CD4-positive, alpha-beta T cell treated with Interferon gamma for 1 hour (primary cell): ENCODE results near the gene SIK2.
"Not testable (repeated sequence)": the region's sequence is repeated elsewhere in the genome, so short reads cannot be mapped to it uniquely, and the experiment has no call there.

Experiments
- DNase-seq: peaks from one replicate; pipeline ENCODE4 v3.0.0-alpha.2; 2020

Gene SIK2

GRCh38 chr11:111629499-111629898 lies 27.2 kb downstream of the SIK2 start:
- DNase-seq = no peak

GRCh38 chr11:111631024-111631665 lies 28.9 kb downstream of the SIK2 start:
- DNase-seq = no peak

- DNase-seq = no peak
These were observed 29.4 kb downstream of the SIK2 start for GRCh38 chr11:111631666-111632039.

- DNase-seq = no peak
These were observed 30.4 kb downstream of the SIK2 start for GRCh38 chr11:111632516-111633220.

GRCh38 chr11:111633248-111633647 lies 31.0 kb downstream of the SIK2 start:
- DNase-seq = no peak

- no peak for DNase-seq
These were observed 31.6 kb downstream of the SIK2 start for GRCh38 chr11:111633756-111634362.

GRCh38 chr11:111634981-111635705 lies 32.9 kb downstream of the SIK2 start:
- no peak for DNase-seq

GRCh38 chr11:111635706-111636045 lies 33.4 kb downstream of the SIK2 start:
- DNase-seq = no peak

GRCh38 chr11:111637885-111638284 lies 35.6 kb downstream of the SIK2 start:
- no peak for DNase-seq

GRCh38 chr11:111639226-111639925 lies 37.1 kb downstream of the SIK2 start:
- no peak for DNase-seq

GRCh38 chr11:111641339-111642015 lies 39.2 kb downstream of the SIK2 start:
- no peak for DNase-seq

GRCh38 chr11:111642542-111642941 lies 40.3 kb downstream of the SIK2 start:
- DNase-seq = no peak

- no peak for DNase-seq
These were observed 42.7 kb downstream of the SIK2 start for GRCh38 chr11:111644922-111645321.

- DNase-seq = no peak
These were observed 43.5 kb downstream of the SIK2 start for GRCh38 chr11:111645657-111646316.

GRCh38 chr11:111651336-111651735 lies 49.1 kb downstream of the SIK2 start:
- not testable (repeated sequence) for DNase-seq

- no peak for DNase-seq
These were observed 49.9 kb downstream of the SIK2 start for GRCh38 chr11:111652184-111652583.

- no peak for DNase-seq
These were observed 52.4 kb downstream of the SIK2 start for GRCh38 chr11:111654601-111655000.

- no peak for DNase-seq
These were observed 53.7 kb downstream of the SIK2 start for GRCh38 chr11:111655924-111656323.

- not testable (repeated sequence) for DNase-seq
These were observed 55.7 kb downstream of the SIK2 start for GRCh38 chr11:111657905-111658304.

- DNase-seq = not testable (repeated sequence)
These were observed 56.2 kb downstream of the SIK2 start for GRCh38 chr11:111658493-111658892.

- DNase-seq = no peak
These were observed 57.2 kb downstream of the SIK2 start for GRCh38 chr11:111659201-111660115.
